ENCODE measurements around the gene LY6G6D. TPM values are rescaled to one million over a fixed set of nuclear protein-coding genes. Genes with fewer than 3 reads are reported as not detected.

The LY6G6D gene
- total RNA-seq, 1 donor from 2014 or later, result not detected

- DNase-seq (ENCODE audit: low read depth, low spot score), result no peak
- H3K4me3 Mint-ChIP-seq, result peak within 1 kb of the TSS; percentile 59
- peaks cover 3% of the 10 kb centered on the region for H3K27me3 Mint-ChIP-seq (ENCODE audit: low read depth)
- H3K4me1 Mint-ChIP-seq, result peaks cover 4% of the 10 kb centered on the region
- H3K9me3 Mint-ChIP-seq, result no peaks in the 10 kb centered on the region
- H3K27ac Mint-ChIP-seq (ENCODE audit: unreplicated experiment), result no peak within 1 kb of the TSS
- TF ChIP-seq CTCF (conservative IDR thresholded peaks at IDR 0.05), result no peak
- peaks cover 18% of the 10 kb centered on the region for H3K36me3 Mint-ChIP-seq (ENCODE audit: low read depth)
These were observed 6.3 kb downstream of the LY6G6D start, which contains the start of gene LY6G6C for GRCh38 chr6:31721351-31722020. Gene LY6G6C (minus strand): TSS chr6:31721746. CDS start chr6:31721679, 67 bp downstream.

GRCh38 chr6:31722173-31722572, 7.0 kb downstream of the LY6G6D start:
- Mint-ChIP-seq H3K27ac (ENCODE audit: unreplicated experiment) (no peak overlapping the region), H3K4me3 (peak overlapping the region; percentile 59), H3K36me3 (ENCODE audit: low read depth) (peaks cover 22% of the 10 kb centered on the region), H3K9me3 (no peaks in the 10 kb centered on the region), H3K27me3 (ENCODE audit: low read depth) (peaks cover 3% of the 10 kb centered on the region), H3K4me1 (peaks cover 8% of the 10 kb centered on the region)
- DNase-seq (ENCODE audit: low read depth, low spot score), result no peak
- TF ChIP-seq CTCF (conservative IDR thresholded peaks at IDR 0.05), result no peak

GRCh38 chr6:31723245-31723979, 8.3 kb downstream of the LY6G6D start, which contains the start of gene MPIG6B:
Gene MPIG6B (plus strand): TSS chr6:31723373. CDS start chr6:31723384, 11 bp downstream.
- no peaks in the 10 kb centered on the region for H3K9me3 Mint-ChIP-seq
- no peak for DNase-seq (ENCODE audit: low read depth, low spot score)
- H3K4me3 Mint-ChIP-seq, result peak within 1 kb of the TSS; percentile 59
- H3K27ac Mint-ChIP-seq (ENCODE audit: unreplicated experiment), result no peak within 1 kb of the TSS
- peaks cover 3% of the 10 kb centered on the region for H3K27me3 Mint-ChIP-seq (ENCODE audit: low read depth)
- H3K36me3 Mint-ChIP-seq (ENCODE audit: low read depth), result peaks cover 28% of the 10 kb centered on the region
- peaks cover 9% of the 10 kb centered on the region for H3K4me1 Mint-ChIP-seq
- no peak for TF ChIP-seq CTCF (conservative IDR thresholded peaks at IDR 0.05)

DNA sequence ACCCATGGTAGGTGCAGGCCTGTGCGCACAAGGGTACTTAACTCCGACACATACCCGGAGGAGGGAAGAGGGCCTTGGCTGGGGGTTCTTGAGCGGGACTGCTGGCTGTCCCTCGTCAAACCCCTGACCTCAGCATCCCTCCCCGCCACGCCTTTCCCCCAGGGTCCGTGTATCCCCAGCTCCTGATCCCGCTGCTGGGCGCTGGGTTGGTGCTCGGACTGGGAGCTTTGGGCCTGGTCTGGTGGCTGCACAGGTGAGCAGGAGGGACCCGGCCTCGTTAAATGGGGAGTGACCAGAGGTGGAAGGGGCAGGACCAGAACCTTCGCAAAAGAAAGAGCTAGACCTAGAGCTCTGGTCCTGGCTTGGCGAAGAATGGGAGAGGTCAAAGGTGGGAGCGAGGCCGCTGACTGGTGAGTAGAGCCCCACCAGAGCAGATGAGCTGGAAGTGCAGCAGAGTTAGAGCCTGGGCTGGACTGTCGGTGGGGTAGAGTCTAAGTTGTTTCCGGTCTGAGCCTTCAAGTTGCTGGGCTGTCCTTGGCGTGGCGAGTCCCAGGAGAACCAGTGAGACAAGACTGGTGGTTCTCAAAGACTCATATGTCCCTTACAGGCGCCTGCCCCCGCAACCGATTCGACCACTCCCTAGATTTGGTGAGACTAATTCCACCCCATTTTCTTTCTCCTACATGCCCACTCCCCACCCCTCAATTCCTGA, 9.0 kb downstream of the LY6G6D start:
- Mint-ChIP-seq H3K9me3 (no peaks in the 10 kb centered on the region), H3K27ac (ENCODE audit: unreplicated experiment) (no peak overlapping the region), H3K27me3 (ENCODE audit: low read depth) (peaks cover 3% of the 10 kb centered on the region), H3K4me1 (peaks cover 16% of the 10 kb centered on the region), H3K4me3 (peak overlapping the region; percentile 27), H3K36me3 (ENCODE audit: low read depth) (peaks cover 28% of the 10 kb centered on the region)
- no peak for TF ChIP-seq CTCF (conservative IDR thresholded peaks at IDR 0.05)
- DNase-seq (ENCODE audit: low read depth, low spot score), result no peak

- Mint-ChIP-seq H3K36me3 (ENCODE audit: low read depth) (peaks cover 36% of the 10 kb centered on the region), H3K27me3 (ENCODE audit: low read depth) (peaks cover 7% of the 10 kb centered on the region), H3K9me3 (no peaks in the 10 kb centered on the region), H3K4me1 (peaks cover 28% of the 10 kb centered on the region), H3K27ac (ENCODE audit: unreplicated experiment) (peak overlapping the region; percentile 38), H3K4me3 (peak overlapping the region; percentile 45)
- TF ChIP-seq CTCF (conservative IDR thresholded peaks at IDR 0.05), result no peak
- DNase-seq (ENCODE audit: low read depth, low spot score), result no peak
These were observed 10.6 kb downstream of the LY6G6D start for GRCh38 chr6:31725502-31726350.

All from neural crest cell (in vitro differentiated cells).